Measurements from ENCODE around the gene CCDC15. TPM values are rescaled to one million over a fixed set of nuclear protein-coding genes. Genes with fewer than 3 reads are reported as not detected.

CCDC15 gene
- total RNA-seq, 2 experiments from 2014 or later = 9.2 to 9.7 TPM

- Mint-ChIP-seq H3K9me3 (no peaks in the 10 kb centered on the region), H3K27ac (no peak overlapping the region), H3K36me3 (ENCODE audit: low read depth) (no peaks in the 10 kb centered on the region), H3K27me3 (no peaks in the 10 kb centered on the region), H3K4me1 (peaks cover 6% of the 10 kb centered on the region), H3K4me3 (no peak overlapping the region)
- no peak for DNase-seq
- ChIA-PET CTCF (no interaction called here), POLR2A (no interaction called here)
These were observed 122.5 kb downstream of the CCDC15 start for GRCh38 chr11:125076378-125076945.

GRCh38 chr11:125078016-125078415 lies 124.0 kb downstream of the CCDC15 start:
- Mint-ChIP-seq H3K9me3 (no peaks in the 10 kb centered on the region), H3K27me3 (no peaks in the 10 kb centered on the region), H3K27ac (no peak overlapping the region), H3K36me3 (ENCODE audit: low read depth) (no peaks in the 10 kb centered on the region), H3K4me1 (peaks cover 2% of the 10 kb centered on the region), H3K4me3 (no peak overlapping the region)
- POLR2A ChIA-PET = interaction anchor here (1.6 kb wide), 1 partner anchor 33 kb away, joined by 3 read pairs; the partner anchor contains the start of gene TMEM218
- CTCF ChIA-PET = interaction anchor here (1.3 kb wide), 1 partner anchor 10 kb away, joined by 5 read pairs; no protein-coding TSS in a partner anchor
- DNase-seq = no peak

GRCh38 chr11:125078516-125079140 lies 124.6 kb downstream of the CCDC15 start:
- no peak overlapping the region for H3K4me3 Mint-ChIP-seq
- CTCF ChIA-PET = interaction anchor here (1.3 kb wide), 1 partner anchor 10 kb away, joined by 5 read pairs; no protein-coding TSS in a partner anchor

GRCh38 chr11:125079151-125079877 lies 125.3 kb downstream of the CCDC15 start:
- Mint-ChIP-seq H3K9me3 (no peaks in the 10 kb centered on the region), H3K27ac (no peak overlapping the region), H3K36me3 (ENCODE audit: low read depth) (no peaks in the 10 kb centered on the region), H3K27me3 (no peaks in the 10 kb centered on the region), H3K4me3 (no peak overlapping the region), H3K4me1 (no peaks in the 10 kb centered on the region)
- ChIA-PET CTCF (no interaction called here), POLR2A (interaction anchor here (1.0 to 1.6 kb wide), 2 partner anchors 32 to 126 kb away, joined by 3 read pairs; partner anchors contain the start of genes CCDC15 and TMEM218)
- no peak for DNase-seq

More at GRCh38 chr11:125078516-125079140, 124.6 kb downstream of the CCDC15 start:
- no peak overlapping the region for H3K27ac Mint-ChIP-seq
- H3K9me3 Mint-ChIP-seq = no peaks in the 10 kb centered on the region
- H3K36me3 Mint-ChIP-seq (ENCODE audit: low read depth) = no peaks in the 10 kb centered on the region
- POLR2A ChIA-PET = interaction anchor here (1.6 kb wide), 1 partner anchor 32 kb away, joined by 3 read pairs; the partner anchor contains the start of gene TMEM218
- no peaks in the 10 kb centered on the region for H3K27me3 Mint-ChIP-seq
- peaks cover 2% of the 10 kb centered on the region for H3K4me1 Mint-ChIP-seq
- no peak for DNase-seq

- no peak overlapping the region for H3K27ac Mint-ChIP-seq
- no peak overlapping the region for H3K4me3 Mint-ChIP-seq
- no peaks in the 10 kb centered on the region for H3K9me3 Mint-ChIP-seq
- POLR2A ChIA-PET = interaction anchor here (1.0 kb wide), 1 partner anchor 126 kb away, joined by 3 read pairs; the partner anchor contains the start of gene CCDC15
- no peaks in the 10 kb centered on the region for H3K27me3 Mint-ChIP-seq
- DNase-seq = no peak
- no peaks in the 10 kb centered on the region for H3K36me3 Mint-ChIP-seq (ENCODE audit: low read depth)
- H3K4me1 Mint-ChIP-seq = no peaks in the 10 kb centered on the region
- CTCF ChIA-PET = no interaction called here
These were observed 126.0 kb downstream of the CCDC15 start for GRCh38 chr11:125079878-125080530.

GRCh38 chr11:125080531-125080911 lies 126.5 kb downstream of the CCDC15 start:
- Mint-ChIP-seq H3K27ac (no peak overlapping the region), H3K4me3 (no peak overlapping the region), H3K4me1 (no peaks in the 10 kb centered on the region), H3K36me3 (ENCODE audit: low read depth) (no peaks in the 10 kb centered on the region), H3K9me3 (no peaks in the 10 kb centered on the region), H3K27me3 (no peaks in the 10 kb centered on the region)
- DNase-seq = no peak
- ChIA-PET POLR2A (interaction anchor here (1.0 kb wide), 1 partner anchor 127 kb away, joined by 3 read pairs; the partner anchor contains the start of gene CCDC15), CTCF (no interaction called here)

- CTCF ChIA-PET = no interaction called here
- H3K9me3 Mint-ChIP-seq = no peaks in the 10 kb centered on the region
- no peak for DNase-seq
- H3K27ac Mint-ChIP-seq = no peak overlapping the region
- POLR2A ChIA-PET = no interaction called here
- H3K36me3 Mint-ChIP-seq (ENCODE audit: low read depth) = no peaks in the 10 kb centered on the region
- H3K4me3 Mint-ChIP-seq = no peak overlapping the region
- H3K27me3 Mint-ChIP-seq = no peaks in the 10 kb centered on the region
- no peaks in the 10 kb centered on the region for H3K4me1 Mint-ChIP-seq
These were observed 127.2 kb downstream of the CCDC15 start for GRCh38 chr11:125081098-125081798.

GRCh38 chr11:125082040-125082439 lies 128.0 kb downstream of the CCDC15 start:
- no peak for DNase-seq
- Mint-ChIP-seq H3K4me3 (no peak overlapping the region), H3K4me1 (no peaks in the 10 kb centered on the region), H3K27ac (no peak overlapping the region), H3K9me3 (no peaks in the 10 kb centered on the region), H3K36me3 (ENCODE audit: low read depth) (no peaks in the 10 kb centered on the region), H3K27me3 (no peaks in the 10 kb centered on the region)
- POLR2A ChIA-PET = interaction anchor here (1.5 kb wide), 1 partner anchor 29 kb away, joined by 8 read pairs; the partner anchor contains the start of gene TMEM218
- CTCF ChIA-PET = no interaction called here

- POLR2A ChIA-PET = interaction anchor here (1.5 kb wide), 1 partner anchor 28 kb away, joined by 8 read pairs; the partner anchor contains the start of gene TMEM218
- CTCF ChIA-PET = no interaction called here
- no peaks in the 10 kb centered on the region for H3K4me1 Mint-ChIP-seq
- H3K4me3 Mint-ChIP-seq = no peak overlapping the region
- no peak overlapping the region for H3K27ac Mint-ChIP-seq
- H3K27me3 Mint-ChIP-seq = no peaks in the 10 kb centered on the region
- H3K9me3 Mint-ChIP-seq = no peaks in the 10 kb centered on the region
- DNase-seq = no peak
- H3K36me3 Mint-ChIP-seq (ENCODE audit: low read depth) = no peaks in the 10 kb centered on the region
These were observed 128.8 kb downstream of the CCDC15 start for GRCh38 chr11:125082611-125083311.

GRCh38 chr11:125083312-125084056 lies 129.5 kb downstream of the CCDC15 start:
- Mint-ChIP-seq H3K36me3 (ENCODE audit: low read depth) (no peaks in the 10 kb centered on the region), H3K27me3 (no peaks in the 10 kb centered on the region), H3K9me3 (no peaks in the 10 kb centered on the region), H3K4me3 (no peak overlapping the region), H3K4me1 (no peaks in the 10 kb centered on the region), H3K27ac (no peak overlapping the region)
- no peak for DNase-seq
- ChIA-PET POLR2A (interaction anchor here (1.5 kb wide), 1 partner anchor 28 kb away, joined by 8 read pairs; the partner anchor contains the start of gene TMEM218), CTCF (no interaction called here)

- Mint-ChIP-seq H3K9me3 (no peaks in the 10 kb centered on the region), H3K4me3 (no peak overlapping the region), H3K36me3 (ENCODE audit: low read depth) (no peaks in the 10 kb centered on the region), H3K27me3 (no peaks in the 10 kb centered on the region), H3K4me1 (no peaks in the 10 kb centered on the region), H3K27ac (no peak overlapping the region)
- DNase-seq = no peak
- CTCF ChIA-PET = no interaction called here
- POLR2A ChIA-PET = no interaction called here
These were observed 130.0 kb downstream of the CCDC15 start for GRCh38 chr11:125084057-125084416.
